ENCODE data around the gene CDK5RAP2. TPM values are rescaled to one million over a fixed set of nuclear protein-coding genes. Genes with fewer than 3 reads are reported as not detected.

Gene CDK5RAP2
- total RNA-seq, 1 donor from 2014 or later: 33.6 TPM

- Histone ChIP-seq H3K4me3 (no peak overlapping the region), H3K27ac (no peak overlapping the region), H3K27me3 (no peaks in the 10 kb centered on the region), H3K4me1 (no peaks in the 10 kb centered on the region), H3K36me3 (peaks cover 65 to 93% of the 10 kb centered on the region in 2 donors), H3K9me3 (no peaks in the 10 kb centered on the region)
- no peak for DNase-seq (ENCODE audit: low spot score in 2 of 2)
- intact Hi-C loops (cut with DNase I): no loop called here
- TF ChIP-seq CTCF (IDR thresholded peaks at IDR 0.05): no peak
Measured at GRCh38 chr9:120528327-120528726, 51.6 kb downstream of the CDK5RAP2 start.

GRCh38 chr9:120526534-120526933, 53.4 kb downstream of the CDK5RAP2 start:
- H3K9me3 ChIP-seq: no peaks in the 10 kb centered on the region
- peaks cover 63 to 88% of the 10 kb centered on the region in 2 donors for H3K36me3 ChIP-seq
- H3K27me3 ChIP-seq: no peaks in the 10 kb centered on the region
- no peak overlapping the region for H3K4me3 ChIP-seq
- TF ChIP-seq CTCF (IDR thresholded peaks at IDR 0.05): no peak
- DNase-seq (ENCODE audit: low spot score in 2 of 2): no peak
- no peaks in the 10 kb centered on the region for H3K4me1 ChIP-seq
- intact Hi-C loops (cut with DNase I): no loop called here
- H3K27ac ChIP-seq: no peak overlapping the region

GRCh38 chr9:120524863-120525262, 55.1 kb downstream of the CDK5RAP2 start:
- TF ChIP-seq CTCF (IDR thresholded peaks at IDR 0.05): no peak
- intact Hi-C loops (cut with DNase I): no loop called here
- H3K27ac ChIP-seq: no peak overlapping the region
- no peaks in the 10 kb centered on the region for H3K4me1 ChIP-seq
- no peaks in the 10 kb centered on the region for H3K27me3 ChIP-seq
- DNase-seq (ENCODE audit: low spot score in 2 of 2): no peak
- H3K36me3 ChIP-seq: peaks cover 57 to 76% of the 10 kb centered on the region in 2 donors
- H3K9me3 ChIP-seq: no peaks in the 10 kb centered on the region
- no peak overlapping the region for H3K4me3 ChIP-seq

GRCh38 chr9:120524038-120524437, 55.9 kb downstream of the CDK5RAP2 start:
- no peak overlapping the region for H3K4me3 ChIP-seq
- no peak for DNase-seq (ENCODE audit: low spot score in 2 of 2)
- no peaks in the 10 kb centered on the region for H3K4me1 ChIP-seq
- H3K27ac ChIP-seq: no peak overlapping the region
- TF ChIP-seq CTCF (IDR thresholded peaks at IDR 0.05): no peak
- intact Hi-C loops (cut with DNase I): no loop called here
- H3K36me3 ChIP-seq: peaks cover 49 to 69% of the 10 kb centered on the region in 2 donors
- H3K9me3 ChIP-seq: no peaks in the 10 kb centered on the region
- no peaks in the 10 kb centered on the region for H3K27me3 ChIP-seq

- Histone ChIP-seq H3K4me1 (no peaks in the 10 kb centered on the region), H3K27ac (no peak overlapping the region), H3K36me3 (peaks cover 36 to 62% of the 10 kb centered on the region in 2 donors), H3K27me3 (no peaks in the 10 kb centered on the region), H3K9me3 (no peaks in the 10 kb centered on the region), H3K4me3 (no peak overlapping the region)
- intact Hi-C loops (cut with DNase I): no loop called here
- no peak for TF ChIP-seq CTCF (IDR thresholded peaks at IDR 0.05)
- no peak for DNase-seq (ENCODE audit: low spot score in 2 of 2)
Measured at GRCh38 chr9:120522558-120522957, 57.4 kb downstream of the CDK5RAP2 start.

- no peak for TF ChIP-seq CTCF (IDR thresholded peaks at IDR 0.05)
- no peak overlapping the region for H3K4me3 ChIP-seq
Measured at GRCh38 chr9:120522032-120522431, 57.9 kb downstream of the CDK5RAP2 start.

More at GRCh38 chr9:120522032-120522431, 57.9 kb downstream of the CDK5RAP2 start:
- H3K36me3 ChIP-seq: peaks cover 37 to 59% of the 10 kb centered on the region in 2 donors
- intact Hi-C loops (cut with DNase I): no loop called here
- no peaks in the 10 kb centered on the region for H3K9me3 ChIP-seq
- H3K27ac ChIP-seq: no peak overlapping the region
- H3K27me3 ChIP-seq: no peaks in the 10 kb centered on the region
- no peaks in the 10 kb centered on the region for H3K4me1 ChIP-seq
- DNase-seq (ENCODE audit: low spot score in 2 of 2): no peak

All from ascending aorta (tissue), 2 donors.